Pancreas (tissue), 10 donors: ENCODE measurements around the gene FRRS1L. TPM values are rescaled to one million over a fixed set of nuclear protein-coding genes. Genes with fewer than 3 reads are reported as not detected.

Experiments
- ATAC-seq, 4 donors: fragments of 200-7000 bp; cut with Tn5 transposase; one replicate each; pipeline versions ENCODE4 v1.8.0 to v1.9.1; 2020; ENCODE audit warnings: mild to moderate bottlenecking in 4 of 4, moderate library complexity in 4 of 4
- DNase-seq, 6 donors: peaks; one replicate each; pipeline ENCODE4 v3.0.0-alpha.2; 2020
- FAIRE-seq: peaks from 2 replicates; lab custom pipeline; 2012; peaks lifted over from hg19 to GRCh38; lab: Jason Lieb, UNC
- H3K27ac ChIP-seq, 4 donors: fragments of 200-600 bp; sonication (generic); 1 replicate in 3 of 4; 2 replicates in 1 of 4; pipeline versions ENCODE4 v1.5.0 to v1.8.0; 2020
- H3K27me3 ChIP-seq, 4 donors: fragments of 200-600 bp; one replicate each; pipeline ENCODE4 v1.8.0; 2021
- H3K36me3 ChIP-seq, 3 donors: fragments of 200-600 bp; sonication (generic) in 1 of 3; one replicate each; pipeline versions ENCODE4 v1.5.0 to v1.8.0; 2020 to 2021
- H3K4me1 ChIP-seq, 3 donors: fragments of 200-600 bp; one replicate each; pipeline ENCODE4 v1.8.0; 2021
- H3K4me3 ChIP-seq, 4 donors: fragments of 200-600 bp; sonication (generic) in 2 of 4; one replicate each; pipeline versions ENCODE4 v1.5.0 to v1.8.0; 2020 to 2021
- H3K9me3 ChIP-seq, 4 donors: fragments of 200-600 bp; one replicate each; pipeline ENCODE4 v1.8.0; 2021
- WGBS, 2 donors: extraction: QIAGEN DNeasy Blood & Tissue Kit; methylation state at CpG; one replicate each; pipeline ENCODE4 v1.1.7; 2013; 5-methylcytosine and 5-hydroxymethylcytosine counted together
- intact Hi-C, 3 donors: fragments of 100-400 bp; cut with DNase I; formaldehyde crosslinking; loops; one replicate each; pipeline versions ENCODE4 v1.11.1 to v1.14.2; 2022
- polyA plus RNA-seq, 2 donors: library from polyadenylated mRNA; stranded (reverse); fragments of 200-250 nt; gene quantifications; one replicate each; pipeline ENCODE4 v1.2.3, GENCODE V29; 2013
- total RNA-seq, 6 donors: library from RNA; stranded (reverse); fragmentation: NEBNext Ultra II Directional in 4 of 6; extraction: Animal tissue kit (Norgen Biotek cat#: 25700) in 4 of 6; gene quantifications; one replicate each; pipeline versions ENCODE4 v1.2.1 to v1.2.4, GENCODE V29; 2021 to 2023
- TF ChIP-seq, protein P1 (sequence below), 4 donors: fragments of 200-600 bp; sonication (generic) in 3 of 4; IDR thresholded peaks; one replicate each; pipeline versions ENCODE4 v1.5.0 to v1.8.0; 2021; ENCODE audit warnings: antibody characterized with exemption in 4 of 4
- donor health status: healthy with polysubstance abuse.
- donor health status: DM: no; HTN: no; CAD: no; lungs with moderate emphysema.
- donor health status: DM: no; HTN: no; CAD: no.
- donor health status: control.
- donor health status: control.
- donor health status: Bipolar disorder and iron deficiency.
- donor health status: DM: yes; HTN: yes; CAD: no.
- donor health status: DM: no; HTN: no; CAD: no.
- donor health status: DM: no; HTN: no; CAD: no.
- donor health status: DM: yes; HTN: yes; CAD: no.

The FRRS1L gene
- total and polyA plus RNA-seq, 8 donors, result 0.19 to 3.0 (median 0.80) TPM

DNA sequence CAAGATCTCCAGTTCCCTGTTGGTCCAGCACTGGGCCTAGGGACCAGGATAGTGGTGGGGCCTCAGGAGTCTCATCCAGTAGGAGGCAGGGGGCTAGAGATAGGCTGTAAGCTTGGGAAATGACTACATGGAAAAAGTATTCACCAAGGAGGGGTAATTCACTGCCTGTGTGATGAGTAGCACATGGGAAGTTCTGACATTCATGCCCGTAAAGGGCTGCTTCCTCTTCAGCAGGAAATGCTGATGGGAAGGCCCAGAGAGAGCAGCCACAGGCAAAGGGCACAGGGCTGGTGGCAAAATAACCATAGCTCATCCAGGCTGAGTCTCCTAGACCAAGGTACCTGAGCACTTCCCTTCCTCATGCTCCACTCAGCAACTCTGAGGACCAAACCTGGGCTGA, 23.1 kb upstream of the FRRS1L start:
- 87 to 100% methylated on average over 1 of the region's 1 CpG for WGBS, 2 donors
- Histone ChIP-seq H3K9me3 (no peaks in the 10 kb centered on the region), H3K4me1 (no peaks in the 10 kb centered on the region), H3K27me3 (no peaks in the 10 kb centered on the region), H3K27ac (no peak overlapping the region), H3K4me3 (no peak overlapping the region), H3K36me3 (no peaks in the 10 kb centered on the region)
- TF ChIP-seq, protein P1, sequence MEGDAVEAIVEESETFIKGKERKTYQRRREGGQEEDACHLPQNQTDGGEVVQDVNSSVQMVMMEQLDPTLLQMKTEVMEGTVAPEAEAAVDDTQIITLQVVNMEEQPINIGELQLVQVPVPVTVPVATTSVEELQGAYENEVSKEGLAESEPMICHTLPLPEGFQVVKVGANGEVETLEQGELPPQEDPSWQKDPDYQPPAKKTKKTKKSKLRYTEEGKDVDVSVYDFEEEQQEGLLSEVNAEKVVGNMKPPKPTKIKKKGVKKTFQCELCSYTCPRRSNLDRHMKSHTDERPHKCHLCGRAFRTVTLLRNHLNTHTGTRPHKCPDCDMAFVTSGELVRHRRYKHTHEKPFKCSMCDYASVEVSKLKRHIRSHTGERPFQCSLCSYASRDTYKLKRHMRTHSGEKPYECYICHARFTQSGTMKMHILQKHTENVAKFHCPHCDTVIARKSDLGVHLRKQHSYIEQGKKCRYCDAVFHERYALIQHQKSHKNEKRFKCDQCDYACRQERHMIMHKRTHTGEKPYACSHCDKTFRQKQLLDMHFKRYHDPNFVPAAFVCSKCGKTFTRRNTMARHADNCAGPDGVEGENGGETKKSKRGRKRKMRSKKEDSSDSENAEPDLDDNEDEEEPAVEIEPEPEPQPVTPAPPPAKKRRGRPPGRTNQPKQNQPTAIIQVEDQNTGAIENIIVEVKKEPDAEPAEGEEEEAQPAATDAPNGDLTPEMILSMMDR (IDR thresholded peaks at IDR 0.05), result no peak
- DNase-seq (no peak), ATAC-seq (no peak), FAIRE-seq (no peak)
- intact Hi-C loops, result loop anchor here in 2 of 3 donors (5.0 to 10.0 kb wide), 2 partner anchors 135 to 212 kb away; partner anchors contain the start of gene EPB41L4B (in 1 of the 2)

DNA sequence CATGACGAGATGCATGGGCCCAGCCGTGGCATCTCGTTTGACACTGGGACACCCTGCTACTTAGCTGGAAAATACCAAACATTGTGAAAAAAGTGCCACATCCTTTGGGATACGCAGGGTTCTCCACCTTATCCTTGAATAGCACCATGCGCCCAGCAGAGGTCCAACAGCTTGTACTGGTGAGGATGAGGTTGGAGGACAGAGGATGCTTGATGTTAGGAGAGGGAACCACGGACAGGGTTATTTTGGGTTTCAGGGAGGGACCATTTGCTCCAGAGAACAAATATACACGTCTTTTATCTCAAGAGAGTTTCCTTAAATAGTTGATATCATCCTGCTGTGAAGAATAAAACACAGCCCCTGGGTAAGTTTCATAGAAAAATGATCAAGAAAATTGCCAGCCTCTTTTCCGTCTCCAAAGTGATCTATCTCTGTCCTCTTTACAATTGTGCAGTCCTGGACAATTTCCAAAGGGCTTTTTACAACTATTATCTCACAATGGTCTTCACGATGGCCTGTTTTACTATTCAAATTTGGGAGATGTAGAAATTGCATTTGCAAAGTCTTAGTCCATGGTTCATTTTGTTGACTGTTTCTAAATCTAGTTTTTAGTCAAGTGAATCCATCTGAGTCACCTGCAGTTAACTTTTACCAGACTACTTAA, 19.9 kb upstream of the FRRS1L start:
- FAIRE-seq, result no peak

DNA sequence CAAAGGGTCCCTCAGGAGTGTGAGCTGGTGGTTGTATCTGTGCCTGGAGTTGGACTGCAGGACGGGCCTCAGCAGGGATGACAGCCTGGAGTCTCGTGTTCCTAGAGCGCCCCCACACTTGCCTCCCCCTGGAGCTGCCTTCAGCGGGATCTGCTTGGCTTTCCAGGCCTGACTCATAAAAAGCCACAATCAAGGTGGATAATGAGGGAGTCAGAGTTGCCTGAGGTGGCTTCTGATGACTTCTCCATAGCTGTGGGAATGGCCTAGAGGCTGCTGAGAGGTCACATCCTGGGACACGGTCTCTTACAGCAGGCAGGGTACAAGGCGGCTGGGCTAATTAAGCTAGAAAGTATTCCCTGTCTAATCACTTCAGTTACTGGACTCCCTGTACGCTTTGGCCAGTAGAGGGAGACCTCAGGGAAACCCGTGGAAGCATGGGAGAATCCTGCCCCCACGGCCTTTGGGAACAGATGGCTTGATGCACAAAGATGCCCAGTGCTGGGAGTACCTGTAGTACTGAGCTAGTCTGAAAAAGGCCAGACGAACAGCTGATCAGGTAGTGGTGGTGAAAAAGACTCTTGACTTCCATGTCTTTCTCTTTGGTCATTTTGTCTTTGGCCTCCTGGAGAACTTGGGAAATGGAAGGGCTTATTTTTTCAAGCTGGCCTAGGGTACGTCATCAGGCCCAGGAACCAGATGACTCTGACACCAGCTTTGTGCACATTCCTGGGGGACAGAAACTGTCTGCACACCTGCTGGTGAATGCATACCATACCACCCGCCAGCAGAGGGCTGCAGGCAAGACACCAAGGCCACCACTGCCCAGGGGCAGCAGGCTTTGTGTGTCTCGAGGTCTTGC, 16.1 kb upstream of the FRRS1L start:
- H3K9me3 ChIP-seq, result no peaks in the 10 kb centered on the region
- ATAC-seq (peak; percentile 89 to 96 (median 92)), FAIRE-seq (no peak), DNase-seq (peak in 4 of 6 donors; percentile 48 to 73 (median 63))
- TF ChIP-seq, protein P1 (IDR thresholded peaks at IDR 0.05), result peak in 1 of 4 donors; percentile 36
- intact Hi-C loops, result no loop called here
- H3K4me1 ChIP-seq, result no peaks in the 10 kb centered on the region
- 58% methylated on average over 13 of the region's 13 CpGs for WGBS, 2 donors
- H3K4me3 ChIP-seq, result no peak overlapping the region
- H3K27ac ChIP-seq, result no peak overlapping the region
- no peaks in the 10 kb centered on the region for H3K36me3 ChIP-seq
- no peaks in the 10 kb centered on the region for H3K27me3 ChIP-seq

More for the DNA sequence above, 19.9 kb upstream of the FRRS1L start:
- Histone ChIP-seq H3K27me3 (no peaks in the 10 kb centered on the region), H3K4me3 (no peak overlapping the region), H3K4me1 (no peaks in the 10 kb centered on the region), H3K27ac (no peak overlapping the region), H3K9me3 (no peaks in the 10 kb centered on the region), H3K36me3 (no peaks in the 10 kb centered on the region)
- no peak for ATAC-seq
- 69 to 76% methylated on average over 9 of the region's 9 CpGs for WGBS, 2 donors
- no peak for DNase-seq
- TF ChIP-seq, protein P1 (IDR thresholded peaks at IDR 0.05), result no peak
- intact Hi-C loops, result no loop called here

DNA sequence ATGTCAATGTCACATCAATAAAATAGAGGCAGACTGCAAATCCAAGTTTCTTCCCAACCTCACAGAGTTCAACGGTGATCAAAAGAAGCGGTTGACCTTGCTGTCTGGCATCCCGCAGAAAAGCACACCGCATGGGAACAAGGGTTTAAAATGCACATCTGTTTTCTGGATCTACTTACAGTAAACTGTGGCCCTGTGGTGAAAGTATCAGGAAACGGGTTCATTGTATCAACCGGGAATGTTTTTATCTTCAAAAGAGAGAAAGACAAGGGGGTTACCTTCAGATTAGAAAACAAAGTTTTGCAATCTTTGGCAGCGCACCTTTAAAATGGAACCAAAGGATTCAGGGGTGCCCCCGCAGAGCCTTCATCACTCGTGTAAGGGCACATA, 15.5 kb upstream of the FRRS1L start:
- Histone ChIP-seq H3K36me3 (no peaks in the 10 kb centered on the region), H3K4me1 (no peaks in the 10 kb centered on the region), H3K27ac (no peak overlapping the region), H3K9me3 (no peaks in the 10 kb centered on the region), H3K4me3 (no peak overlapping the region), H3K27me3 (no peaks in the 10 kb centered on the region)
- 74 to 76% methylated on average over 9 of the region's 9 CpGs for WGBS, 2 donors
- FAIRE-seq (no peak), ATAC-seq (no peak), DNase-seq (no peak)
- TF ChIP-seq, protein P1 (IDR thresholded peaks at IDR 0.05), result no peak
- intact Hi-C loops, result no loop called here
